Caco-2 (cell line): ENCODE measurements around the gene ITPA. TPM values are rescaled to one million over a fixed set of nuclear protein-coding genes. Genes with fewer than 3 reads are reported as not detected.

Source experiments
- BruUV-seq: library from RNA; stranded (reverse); fragments of 400-500 nt; replicated peaks from 2 replicates; lab custom pipeline; 2021; lab: Mats Ljungman, UMichigan
- CTCF ChIA-PET: fragments of 300-600 bp; sonication (Branson Sonifier 250); formaldehyde crosslinking; loops from one replicate; lab custom pipeline; 2022; ENCODE audit warnings: antibody characterized with exemption; lab: Charles Lee
- POLR2A ChIA-PET: fragments of 300-600 bp; sonication (Branson Sonifier 250); formaldehyde crosslinking; loops from one replicate; lab custom pipeline; 2022; ENCODE audit warnings: antibody characterized with exemption; lab: Charles Lee
- DNase-seq, 2 experiments: peaks; one replicate each; pipeline versions ENCODE4 v3.0.0 to v3.0.0-alpha.2; 2020 to 2022
- H3K27me3 ChIP-seq: replicated peaks from 2 replicates; pipeline ENCODE4 v1.6.0; 2011; ENCODE audit warnings: low read length; ENCODE audit not compliant: control insufficient read depth, insufficient read depth
- H3K36me3 ChIP-seq: 2 replicates; pipeline ENCODE4 v1.5.1; 2011; ENCODE audit warnings: low read length; ENCODE audit not compliant: control insufficient read depth, insufficient read depth
- H3K4me1 ChIP-seq: fragments of 250-450 bp; sonication (Bioruptor Pico); 2 replicates; pipeline ENCODE4 v1.5.1; 2020; ENCODE audit warnings: mild to moderate bottlenecking
- H3K4me3 ChIP-seq: 2 replicates; pipeline ENCODE4 v1.5.1; 2011; ENCODE audit warnings: low read depth, mild to moderate bottlenecking, control low read depth, low read length
- H3K9me3 ChIP-seq: fragments of 250-450 bp; sonication (Bioruptor Pico); 2 replicates; pipeline ENCODE4 v1.5.1; 2020; ENCODE audit warnings: mild to moderate bottlenecking, moderate library complexity
- H3K27ac Mint-ChIP-seq: one replicate; pipeline ENCODE4 v1.8.0; 2022; ENCODE audit warnings: mixed read lengths; ENCODE audit not compliant: unreplicated experiment
- H3K27me3 Mint-ChIP-seq: one replicate; pipeline ENCODE4 v1.8.0; 2022; ENCODE audit warnings: mixed read lengths; ENCODE audit not compliant: insufficient read depth, unreplicated experiment
- H3K36me3 Mint-ChIP-seq: one replicate; pipeline ENCODE4 v1.8.0; 2022; ENCODE audit warnings: mild to moderate bottlenecking, mixed read lengths; ENCODE audit not compliant: insufficient read depth, unreplicated experiment
- H3K4me1 Mint-ChIP-seq: one replicate; pipeline ENCODE4 v1.8.0; 2022; ENCODE audit warnings: low read depth, mixed read lengths; ENCODE audit not compliant: unreplicated experiment
- H3K4me3 Mint-ChIP-seq: one replicate; pipeline ENCODE4 v1.8.0; 2022; ENCODE audit warnings: mild to moderate bottlenecking, moderate library complexity, mixed read lengths; ENCODE audit not compliant: unreplicated experiment
- H3K9me3 Mint-ChIP-seq: one replicate; pipeline ENCODE4 v1.8.0; 2022; ENCODE audit warnings: mixed read lengths; ENCODE audit not compliant: unreplicated experiment
- intact Hi-C: fragments of 100-400 bp; cut with micrococcal nuclease; formaldehyde crosslinking; loops from one replicate; pipeline ENCODE4 v1.10.0; 2022; ENCODE audit not compliant: unreplicated experiment
- total RNA-seq: library from RNA; stranded (reverse); gene quantifications from 2 replicates; pipeline ENCODE4 v1.2.3, GENCODE V29; 2022
- TF ChIP-seq, protein P1 (sequence below), 2 experiments: fragments of 200-600 bp in 1 of 2; IDR thresholded peaks; 1 replicate in 1 of 2; 2 replicates in 1 of 2; pipeline versions ENCODE4 v1.5.1 to v1.8.0; 2011 to 2022; ENCODE audit warnings: antibody characterized with exemption in 1 of 2, control low read depth in 1 of 2, inconsistent platforms in 1 of 2, low read depth in 1 of 2, low read length in 1 of 2, mild to moderate bottlenecking in 1 of 2, moderate library complexity in 1 of 2; ENCODE audit not compliant: insufficient read depth in 1 of 2, severe bottlenecking in 1 of 2, unreplicated experiment in 1 of 2

The ITPA gene
- total RNA-seq, 1 experiment from 2014 or later, result 73.8 TPM

DNA sequence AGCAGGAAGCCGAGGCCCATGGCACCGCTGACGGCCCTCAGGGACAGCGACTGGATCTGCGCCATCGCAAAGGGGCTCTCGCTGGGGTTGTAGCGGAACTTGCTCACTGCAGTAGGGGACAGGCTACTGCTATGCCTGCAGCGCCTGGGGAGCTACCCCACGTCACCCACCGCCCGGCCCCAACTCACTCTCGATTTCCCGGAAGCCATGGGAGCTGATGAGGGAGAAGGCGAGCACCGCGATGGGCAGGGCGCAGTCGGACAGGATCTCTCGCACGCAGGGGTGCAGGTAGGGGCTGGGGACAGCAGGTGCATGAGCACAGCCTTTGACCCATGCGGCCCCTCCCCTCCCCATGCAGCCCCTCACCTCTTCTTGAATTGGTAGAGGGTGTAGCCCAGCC is 19.9 kb downstream of the ITPA start:
- ChIA-PET POLR2A (no interaction called here), CTCF (no interaction called here)
- BruUV-seq, result no TSS peak
- intact Hi-C loops, result no loop called here
- Mint-ChIP-seq H3K27ac (peak overlapping the region; percentile 36), H3K4me3 (no peak overlapping the region), H3K4me1 (peaks cover 7% of the 10 kb centered on the region), H3K36me3 (peaks cover 6% of the 10 kb centered on the region), H3K27me3 (no peaks in the 10 kb centered on the region), H3K9me3 (no peaks in the 10 kb centered on the region)
- peaks cover 12% of the 10 kb centered on the region for H3K4me1 ChIP-seq
- no peak for DNase-seq
- H3K27me3 ChIP-seq, result no peaks in the 10 kb centered on the region
- TF ChIP-seq, protein P1, sequence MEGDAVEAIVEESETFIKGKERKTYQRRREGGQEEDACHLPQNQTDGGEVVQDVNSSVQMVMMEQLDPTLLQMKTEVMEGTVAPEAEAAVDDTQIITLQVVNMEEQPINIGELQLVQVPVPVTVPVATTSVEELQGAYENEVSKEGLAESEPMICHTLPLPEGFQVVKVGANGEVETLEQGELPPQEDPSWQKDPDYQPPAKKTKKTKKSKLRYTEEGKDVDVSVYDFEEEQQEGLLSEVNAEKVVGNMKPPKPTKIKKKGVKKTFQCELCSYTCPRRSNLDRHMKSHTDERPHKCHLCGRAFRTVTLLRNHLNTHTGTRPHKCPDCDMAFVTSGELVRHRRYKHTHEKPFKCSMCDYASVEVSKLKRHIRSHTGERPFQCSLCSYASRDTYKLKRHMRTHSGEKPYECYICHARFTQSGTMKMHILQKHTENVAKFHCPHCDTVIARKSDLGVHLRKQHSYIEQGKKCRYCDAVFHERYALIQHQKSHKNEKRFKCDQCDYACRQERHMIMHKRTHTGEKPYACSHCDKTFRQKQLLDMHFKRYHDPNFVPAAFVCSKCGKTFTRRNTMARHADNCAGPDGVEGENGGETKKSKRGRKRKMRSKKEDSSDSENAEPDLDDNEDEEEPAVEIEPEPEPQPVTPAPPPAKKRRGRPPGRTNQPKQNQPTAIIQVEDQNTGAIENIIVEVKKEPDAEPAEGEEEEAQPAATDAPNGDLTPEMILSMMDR (IDR thresholded peaks at IDR 0.05; ENCODE audit: insufficient read depth in 1 of 2, low read depth in 1 of 2, low read length in 1 of 2, severe bottlenecking in 1 of 2, unreplicated experiment in 1 of 2), result no peak
- H3K9me3 ChIP-seq, result no peaks in the 10 kb centered on the region
- peaks cover 1% of the 10 kb centered on the region for H3K36me3 ChIP-seq
- H3K4me3 ChIP-seq, result no peak overlapping the region

DNA sequence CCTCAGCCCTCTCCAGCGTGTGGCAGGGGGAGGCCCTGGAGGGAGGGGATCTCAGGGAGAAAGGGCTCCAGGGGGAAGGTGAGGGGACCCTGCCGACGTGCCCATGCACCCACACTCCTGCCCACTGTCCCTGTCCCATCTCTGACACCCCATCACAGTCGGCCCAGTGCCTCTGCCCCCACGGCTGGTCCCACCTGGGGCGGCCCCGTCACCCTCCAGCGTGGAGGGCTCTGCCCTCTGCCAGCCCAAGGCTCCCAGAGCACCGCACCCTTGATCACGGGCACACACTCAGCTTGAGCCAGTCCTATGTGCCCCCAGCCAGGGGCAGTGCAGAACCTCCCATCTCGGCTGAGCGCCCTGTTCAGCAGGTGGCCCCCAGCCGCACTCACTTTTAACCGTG is 20.5 kb downstream of the ITPA start:
- CTCF ChIA-PET, result no interaction called here

DNA sequence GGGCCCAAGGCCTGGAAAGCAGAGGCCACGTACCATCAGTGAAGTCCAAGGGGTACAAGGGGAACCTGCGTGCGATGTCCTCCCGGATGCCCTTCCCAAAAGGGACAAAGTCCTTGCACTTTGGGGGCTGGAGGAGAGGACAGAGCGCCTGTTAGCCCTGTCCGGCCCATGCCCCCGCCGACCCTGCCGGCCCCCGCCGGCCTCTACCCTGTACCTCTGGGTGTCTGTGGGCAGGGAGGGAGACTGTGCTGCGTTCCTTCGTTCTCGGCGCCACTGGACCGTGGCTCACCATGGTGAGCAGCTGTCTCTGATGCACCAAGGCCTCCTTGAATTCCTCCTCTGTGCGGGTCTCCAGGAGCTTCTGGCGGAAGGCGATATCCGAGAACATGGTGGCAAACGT is 21.8 kb downstream of the ITPA start:
- Mint-ChIP-seq H3K27me3 (no peaks in the 10 kb centered on the region), H3K27ac (no peak overlapping the region), H3K4me3 (no peak overlapping the region), H3K9me3 (no peaks in the 10 kb centered on the region), H3K4me1 (peaks cover 7% of the 10 kb centered on the region), H3K36me3 (peaks cover 6% of the 10 kb centered on the region)
- H3K4me3 ChIP-seq, result no peak overlapping the region
- H3K27me3 ChIP-seq, result no peaks in the 10 kb centered on the region
- no peaks in the 10 kb centered on the region for H3K4me1 ChIP-seq
- intact Hi-C loops, result no loop called here
- TF ChIP-seq, protein P1 (IDR thresholded peaks at IDR 0.05; ENCODE audit: insufficient read depth in 1 of 2, low read depth in 1 of 2, low read length in 1 of 2, severe bottlenecking in 1 of 2, unreplicated experiment in 1 of 2), result no peak
- no TSS peak for BruUV-seq
- ChIA-PET CTCF (no interaction called here), POLR2A (no interaction called here)
- no peak for DNase-seq
- peaks cover 1% of the 10 kb centered on the region for H3K36me3 ChIP-seq
- no peaks in the 10 kb centered on the region for H3K9me3 ChIP-seq

More for the DNA sequence above, 20.5 kb downstream of the ITPA start:
- Mint-ChIP-seq H3K4me1 (peaks cover 7% of the 10 kb centered on the region), H3K27ac (no peak overlapping the region), H3K36me3 (peaks cover 6% of the 10 kb centered on the region), H3K27me3 (no peaks in the 10 kb centered on the region), H3K4me3 (no peak overlapping the region), H3K9me3 (no peaks in the 10 kb centered on the region)
- no peak for DNase-seq
- BruUV-seq, result no TSS peak
- peaks cover 6% of the 10 kb centered on the region; the same call in 1 of the 2 replicates for H3K4me1 ChIP-seq
- peaks cover 1% of the 10 kb centered on the region for H3K36me3 ChIP-seq
- POLR2A ChIA-PET, result no interaction called here
- TF ChIP-seq, protein P1 (IDR thresholded peaks at IDR 0.05; ENCODE audit: insufficient read depth in 1 of 2, low read depth in 1 of 2, low read length in 1 of 2, severe bottlenecking in 1 of 2, unreplicated experiment in 1 of 2), result no peak
- no peaks in the 10 kb centered on the region for H3K9me3 ChIP-seq
- H3K4me3 ChIP-seq, result no peak overlapping the region
- intact Hi-C loops, result no loop called here
- H3K27me3 ChIP-seq, result no peaks in the 10 kb centered on the region
